NB4 (cell line): ENCODE measurements around the gene MAMDC4.

Experiments used
- TF ChIP-seq, protein P1 (sequence below): IDR thresholded peaks from 2 replicates; pipeline ENCODE4 v1.6.1; 2011; ENCODE audit warnings: low read depth, low read length
- TF ChIP-seq, protein P2 (sequence below): IDR thresholded peaks from one replicate; pipeline ENCODE4 v1.5.1; 2012; ENCODE audit warnings: low read depth, low read length

DNA sequence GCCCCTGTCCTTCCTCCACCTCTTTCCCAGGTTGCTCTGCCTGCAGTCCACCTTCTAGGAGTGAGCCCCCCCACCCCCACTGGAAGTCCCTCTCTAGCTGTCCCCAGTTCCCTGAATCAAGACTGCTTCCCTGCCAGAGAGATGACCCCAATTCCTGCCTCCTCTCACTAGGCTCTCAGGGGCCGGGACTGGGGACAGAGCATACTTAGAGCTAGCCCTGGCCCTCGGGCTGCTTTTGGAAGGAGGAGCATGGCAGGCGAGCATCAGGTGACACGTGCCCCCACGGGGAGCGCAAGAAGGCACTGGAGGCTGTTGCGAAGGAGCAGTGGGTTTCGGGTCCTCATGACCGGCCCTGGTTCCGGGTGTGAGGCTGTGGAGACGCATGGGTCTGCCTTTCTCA lies 43.9 kb downstream of the MAMDC4 start:
- TF ChIP-seq, protein P1, sequence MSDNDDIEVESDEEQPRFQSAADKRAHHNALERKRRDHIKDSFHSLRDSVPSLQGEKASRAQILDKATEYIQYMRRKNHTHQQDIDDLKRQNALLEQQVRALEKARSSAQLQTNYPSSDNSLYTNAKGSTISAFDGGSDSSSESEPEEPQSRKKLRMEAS, result no peak
- TF ChIP-seq, protein P2, sequence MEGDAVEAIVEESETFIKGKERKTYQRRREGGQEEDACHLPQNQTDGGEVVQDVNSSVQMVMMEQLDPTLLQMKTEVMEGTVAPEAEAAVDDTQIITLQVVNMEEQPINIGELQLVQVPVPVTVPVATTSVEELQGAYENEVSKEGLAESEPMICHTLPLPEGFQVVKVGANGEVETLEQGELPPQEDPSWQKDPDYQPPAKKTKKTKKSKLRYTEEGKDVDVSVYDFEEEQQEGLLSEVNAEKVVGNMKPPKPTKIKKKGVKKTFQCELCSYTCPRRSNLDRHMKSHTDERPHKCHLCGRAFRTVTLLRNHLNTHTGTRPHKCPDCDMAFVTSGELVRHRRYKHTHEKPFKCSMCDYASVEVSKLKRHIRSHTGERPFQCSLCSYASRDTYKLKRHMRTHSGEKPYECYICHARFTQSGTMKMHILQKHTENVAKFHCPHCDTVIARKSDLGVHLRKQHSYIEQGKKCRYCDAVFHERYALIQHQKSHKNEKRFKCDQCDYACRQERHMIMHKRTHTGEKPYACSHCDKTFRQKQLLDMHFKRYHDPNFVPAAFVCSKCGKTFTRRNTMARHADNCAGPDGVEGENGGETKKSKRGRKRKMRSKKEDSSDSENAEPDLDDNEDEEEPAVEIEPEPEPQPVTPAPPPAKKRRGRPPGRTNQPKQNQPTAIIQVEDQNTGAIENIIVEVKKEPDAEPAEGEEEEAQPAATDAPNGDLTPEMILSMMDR, result no peak
